NB4 (cell line): ENCODE results near the gene HSPB1.

Source experiments
- POLR2A ChIP-seq: IDR thresholded peaks from 2 replicates; pipeline ENCODE4 v1.6.1; 2011; ENCODE audit warnings: mild to moderate bottlenecking; ENCODE audit not compliant: insufficient read length; ENCODE audit errors: extremely low read depth
- TF ChIP-seq, protein P1 (sequence below): IDR thresholded peaks from one replicate; pipeline ENCODE4 v1.5.1; 2012; ENCODE audit warnings: low read depth, low read length

DNA sequence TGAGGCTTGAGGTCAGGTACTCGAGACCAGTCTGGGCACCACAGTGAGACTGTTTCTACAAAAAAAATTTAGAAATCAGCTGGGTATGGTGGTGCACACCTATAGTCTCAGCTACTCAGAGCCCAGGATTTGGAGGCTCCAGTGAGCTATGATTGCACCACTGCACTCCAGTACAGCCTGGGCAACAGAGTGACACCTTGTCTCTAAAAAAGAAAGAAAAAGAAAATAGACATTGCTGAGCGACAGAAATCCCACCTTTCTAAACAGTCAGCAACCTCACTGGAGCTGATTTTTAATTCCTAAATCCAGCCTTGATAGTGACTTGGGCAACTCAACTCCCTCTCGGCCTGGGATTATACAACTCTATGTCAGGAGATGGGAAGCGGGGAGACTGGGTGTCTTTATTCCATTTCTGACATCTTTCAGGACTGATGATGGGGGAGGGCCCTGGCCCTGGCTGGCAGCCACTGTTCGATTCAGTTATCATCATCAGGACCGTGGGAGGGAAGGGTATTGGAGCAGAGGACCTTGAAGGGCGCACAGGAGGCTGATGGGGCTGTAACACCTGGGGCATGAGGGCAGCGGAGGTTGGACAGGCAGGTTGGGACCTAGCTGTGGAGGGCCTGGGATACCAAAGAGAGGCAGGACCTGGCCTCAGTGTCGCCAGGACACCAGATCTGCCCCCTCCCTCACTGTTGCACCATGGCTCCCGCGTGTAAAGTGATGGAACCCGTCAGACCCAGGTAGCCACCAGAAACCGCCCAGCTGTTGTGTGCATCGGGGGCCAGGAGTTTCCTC, 14.7 kb downstream of the HSPB1 start:
- TF ChIP-seq, protein P1, sequence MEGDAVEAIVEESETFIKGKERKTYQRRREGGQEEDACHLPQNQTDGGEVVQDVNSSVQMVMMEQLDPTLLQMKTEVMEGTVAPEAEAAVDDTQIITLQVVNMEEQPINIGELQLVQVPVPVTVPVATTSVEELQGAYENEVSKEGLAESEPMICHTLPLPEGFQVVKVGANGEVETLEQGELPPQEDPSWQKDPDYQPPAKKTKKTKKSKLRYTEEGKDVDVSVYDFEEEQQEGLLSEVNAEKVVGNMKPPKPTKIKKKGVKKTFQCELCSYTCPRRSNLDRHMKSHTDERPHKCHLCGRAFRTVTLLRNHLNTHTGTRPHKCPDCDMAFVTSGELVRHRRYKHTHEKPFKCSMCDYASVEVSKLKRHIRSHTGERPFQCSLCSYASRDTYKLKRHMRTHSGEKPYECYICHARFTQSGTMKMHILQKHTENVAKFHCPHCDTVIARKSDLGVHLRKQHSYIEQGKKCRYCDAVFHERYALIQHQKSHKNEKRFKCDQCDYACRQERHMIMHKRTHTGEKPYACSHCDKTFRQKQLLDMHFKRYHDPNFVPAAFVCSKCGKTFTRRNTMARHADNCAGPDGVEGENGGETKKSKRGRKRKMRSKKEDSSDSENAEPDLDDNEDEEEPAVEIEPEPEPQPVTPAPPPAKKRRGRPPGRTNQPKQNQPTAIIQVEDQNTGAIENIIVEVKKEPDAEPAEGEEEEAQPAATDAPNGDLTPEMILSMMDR: no peak
- TF ChIP-seq POLR2A: no peak
